ENCODE results near the gene LMO7.
"Not testable (repeated sequence)": the region's sequence is repeated elsewhere in the genome, so short reads cannot be mapped to it uniquely, and the experiment has no call there.

Gene LMO7

DNA sequence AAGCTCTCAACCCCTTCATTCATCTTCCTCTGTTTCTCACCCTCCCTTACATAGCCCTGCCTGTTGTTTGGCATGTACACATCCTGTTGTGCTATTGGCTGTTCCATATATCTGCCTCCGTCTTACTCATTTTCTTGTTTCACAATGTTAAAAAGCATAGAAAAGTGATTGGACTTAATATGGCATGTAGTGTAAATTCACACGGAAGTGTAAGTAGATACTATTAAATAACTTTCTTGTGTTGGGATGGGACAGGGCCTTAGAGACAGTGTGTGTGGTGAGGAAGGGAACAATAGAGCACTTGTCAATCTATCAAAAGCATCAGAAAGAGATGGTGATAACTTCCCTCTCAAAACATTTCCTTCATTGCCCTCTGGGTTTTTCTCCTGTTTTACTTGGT is 12.3 kb downstream of the LMO7 start:
- DNase-seq, result no peak

DNA sequence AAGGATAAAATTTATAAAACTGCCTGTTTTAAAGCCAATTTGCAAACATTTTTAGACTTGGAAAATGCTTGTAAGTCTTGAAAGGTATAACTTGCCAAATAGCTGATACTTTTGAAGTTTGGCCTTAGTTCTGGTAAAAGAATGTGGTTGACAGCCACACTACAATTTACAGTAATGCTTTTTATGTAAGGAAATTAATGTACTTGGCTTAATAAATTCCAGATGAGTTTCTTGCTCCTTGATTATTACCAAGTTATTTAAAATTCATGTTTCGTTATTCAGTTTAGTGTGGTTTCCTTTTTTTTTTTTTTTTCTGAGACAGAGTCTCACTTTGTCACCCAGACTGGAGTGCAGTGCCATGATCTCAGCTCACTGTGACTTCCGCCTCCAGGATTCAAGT is 14.9 kb downstream of the LMO7 start:
- no peak for DNase-seq

DNA sequence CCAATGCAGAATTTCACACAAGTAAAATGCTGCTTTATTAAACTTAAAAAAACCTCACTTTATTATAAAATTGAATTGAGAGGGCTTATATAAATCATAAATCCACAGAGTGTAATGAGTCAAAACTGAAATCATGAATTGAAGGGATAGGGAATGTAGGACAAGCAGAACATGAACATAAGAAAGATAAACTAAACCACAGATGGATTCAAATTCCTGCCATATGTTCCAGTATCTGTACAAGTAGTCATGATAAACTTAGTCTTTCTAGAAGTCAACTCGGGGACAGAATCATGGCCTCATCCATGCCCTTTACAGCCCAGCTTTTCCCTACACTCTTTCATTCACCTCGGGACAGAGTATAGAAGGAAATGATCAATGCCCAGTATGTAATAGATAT is 16.6 kb downstream of the LMO7 start:
- no peak for DNase-seq

DNA sequence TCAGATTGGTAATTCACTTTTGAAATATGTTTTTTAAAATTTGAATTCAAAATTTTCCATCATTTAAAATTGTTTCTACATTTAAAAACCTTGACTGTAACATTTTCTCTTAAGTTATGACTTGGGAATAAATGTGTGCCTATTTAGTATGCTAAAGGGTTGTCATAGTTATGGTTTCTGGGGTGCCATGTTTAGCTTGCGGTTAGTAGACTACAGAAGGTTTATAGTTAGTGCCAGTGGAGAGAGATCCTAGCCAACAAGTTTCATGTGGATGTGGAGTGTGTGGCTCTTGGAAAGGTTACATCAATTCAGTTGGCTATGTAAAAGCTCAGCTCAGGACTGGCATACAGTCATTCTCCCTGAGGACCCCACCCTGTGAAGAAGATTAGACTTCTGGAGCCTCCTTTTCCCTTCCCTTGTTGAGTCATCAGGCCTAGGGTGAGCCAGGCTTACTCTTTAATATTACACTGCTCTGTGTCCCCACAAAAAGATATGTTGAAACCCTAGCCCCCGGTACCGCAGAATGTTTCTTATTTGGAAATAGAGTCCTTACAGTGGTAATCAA is 20.4 kb downstream of the LMO7 start:
- DNase-seq, result no peak

DNA sequence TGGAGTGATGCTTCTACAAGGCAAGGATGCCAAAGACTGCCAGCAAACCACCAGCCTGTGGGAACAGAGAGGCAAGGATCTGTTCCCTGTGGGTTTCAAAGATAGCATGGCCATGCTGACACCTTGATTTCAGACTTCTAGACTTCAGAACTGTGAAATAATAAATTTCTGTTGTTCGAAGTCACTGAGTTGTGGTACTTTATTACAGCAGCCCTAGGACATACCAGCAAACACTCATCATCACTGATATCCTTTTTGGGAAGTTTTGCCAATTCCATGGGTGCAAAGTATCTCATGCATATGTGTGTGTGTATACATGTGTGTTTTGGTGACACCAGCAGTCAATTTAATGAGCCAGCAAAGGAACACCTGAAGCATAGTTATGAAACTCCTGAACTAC is 21.0 kb downstream of the LMO7 start:
- no peak for DNase-seq

DNA sequence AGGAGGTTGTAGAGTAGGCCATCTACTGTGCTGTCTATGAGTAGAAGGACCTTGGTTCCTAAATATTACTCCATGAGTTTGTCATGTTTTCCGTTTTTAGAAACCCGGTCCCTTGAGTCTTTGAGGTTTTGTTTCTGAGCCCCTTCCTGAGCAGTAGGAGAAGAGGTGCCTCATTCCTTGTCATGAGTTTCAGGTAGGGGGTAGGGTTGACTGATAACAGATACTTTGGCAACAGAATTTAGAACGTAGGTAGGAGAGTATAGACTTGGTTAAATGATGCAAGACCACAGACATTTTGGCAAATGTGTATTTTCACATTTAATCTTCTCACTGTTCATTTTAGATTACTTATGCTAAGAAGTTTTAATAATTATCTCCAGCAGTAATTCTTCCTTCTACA is 24.6 kb downstream of the LMO7 start:
- DNase-seq, result no peak

DNA sequence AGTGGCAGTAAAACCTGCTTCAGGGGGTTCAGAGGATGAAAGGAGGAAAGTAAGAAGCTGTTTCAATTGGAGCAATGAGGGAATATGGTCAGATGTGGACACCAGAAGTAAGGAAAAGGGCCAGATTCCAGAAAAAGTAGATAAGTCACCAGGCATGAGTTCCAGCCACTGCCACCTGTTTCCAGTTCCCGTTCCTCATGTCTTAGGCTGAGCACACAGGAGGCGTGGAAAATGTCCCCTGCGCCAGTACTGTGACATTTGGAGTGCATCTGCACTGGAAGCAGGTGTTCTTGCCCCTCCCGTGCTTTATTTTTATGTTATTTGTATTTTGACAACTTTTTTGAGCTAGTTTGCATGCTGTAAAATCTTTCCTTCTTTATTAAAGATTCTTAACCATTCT is 25.3 kb downstream of the LMO7 start:
- no peak for DNase-seq

DNA sequence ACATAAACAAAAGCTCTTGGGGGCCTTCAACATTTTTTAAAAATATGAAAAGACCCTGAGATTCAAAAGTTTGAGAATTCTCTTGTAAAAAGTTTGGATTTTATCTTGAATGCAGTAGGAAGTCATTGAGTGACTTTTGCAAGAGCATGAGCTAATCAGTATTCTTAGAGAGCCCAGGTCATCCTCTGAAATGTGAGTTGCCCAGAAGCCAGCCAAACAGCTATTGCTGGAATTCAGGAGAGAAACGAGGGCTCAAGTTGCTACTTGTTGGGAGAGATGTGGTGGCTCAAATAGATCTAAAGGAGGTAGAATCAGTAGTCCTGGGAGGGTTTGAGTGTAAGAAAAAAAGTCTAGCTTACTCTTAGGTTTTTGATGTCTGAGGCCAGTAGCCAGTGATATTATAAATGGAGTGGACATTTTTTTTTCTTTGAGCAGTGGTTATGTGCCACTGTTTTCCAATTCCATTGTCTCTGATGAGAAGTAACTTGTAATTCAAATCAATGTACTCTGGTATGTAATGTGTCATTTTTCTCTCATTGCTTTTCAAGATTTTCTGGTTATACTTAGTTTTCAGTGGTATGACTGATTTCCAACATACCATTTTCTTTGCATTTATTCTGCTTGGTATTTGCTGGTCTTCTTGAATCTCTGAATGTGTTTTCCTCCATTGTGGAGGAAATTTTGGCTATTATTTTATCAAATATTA is 30.7 kb downstream of the LMO7 start:
- no peak for DNase-seq

DNA sequence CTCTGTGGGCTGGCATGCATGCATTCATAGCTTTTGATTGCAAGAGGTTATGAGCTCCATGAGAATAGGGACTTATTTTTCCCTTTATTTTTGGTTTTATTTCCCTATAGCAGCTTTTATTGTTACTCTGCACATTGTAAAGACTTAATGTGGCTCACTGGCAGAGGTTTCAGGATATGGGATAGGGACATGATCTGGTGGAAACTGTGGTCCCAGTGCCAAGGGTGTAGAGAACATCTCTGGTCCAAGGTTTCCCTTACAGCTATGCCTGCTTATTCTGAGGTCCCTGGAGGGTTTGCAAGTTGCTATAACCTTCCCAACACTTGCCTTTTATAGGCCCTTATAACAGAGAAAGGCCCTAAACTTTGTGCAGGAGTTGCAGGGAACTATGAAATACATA is 33.6 kb downstream of the LMO7 start:
- DNase-seq, result no peak

DNA sequence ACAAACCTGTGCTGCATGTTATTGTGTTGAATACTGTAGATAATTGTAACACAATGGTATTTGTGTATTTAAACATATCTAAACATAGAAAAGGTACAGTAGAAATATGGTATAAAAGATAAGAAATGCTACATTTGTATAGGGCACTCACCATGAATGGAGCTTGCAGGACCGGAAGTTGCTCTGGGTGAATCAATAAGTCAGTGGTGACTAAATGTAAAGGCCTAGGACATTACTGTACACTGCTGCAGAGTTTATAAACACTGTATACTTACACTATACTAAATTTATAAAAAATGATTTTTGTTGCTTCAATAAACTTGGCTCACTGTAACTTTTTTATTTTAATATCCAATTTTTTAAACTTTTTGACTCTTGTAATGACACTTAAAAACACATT is 34.4 kb downstream of the LMO7 start:
- no peak for DNase-seq

DNA sequence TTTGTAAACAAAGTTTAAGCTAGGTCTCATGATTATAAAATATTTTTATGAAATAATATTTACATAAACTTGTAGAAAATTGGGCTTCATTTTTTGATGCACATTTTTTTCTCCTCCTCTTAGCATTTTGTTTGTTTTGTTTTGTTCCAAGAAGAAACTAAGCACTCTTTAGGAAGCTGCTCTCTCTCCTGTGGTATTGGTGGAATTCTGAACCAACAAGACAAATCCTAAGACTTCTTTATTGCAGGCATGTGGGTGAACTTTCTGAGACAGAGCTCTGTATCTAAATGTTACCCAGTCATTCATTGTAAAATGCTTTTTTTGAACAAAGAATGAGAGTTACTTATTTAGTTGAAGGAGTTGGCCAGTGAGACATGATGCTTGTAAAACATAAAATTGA is 39.3 kb downstream of the LMO7 start:
- no peak for DNase-seq

DNA sequence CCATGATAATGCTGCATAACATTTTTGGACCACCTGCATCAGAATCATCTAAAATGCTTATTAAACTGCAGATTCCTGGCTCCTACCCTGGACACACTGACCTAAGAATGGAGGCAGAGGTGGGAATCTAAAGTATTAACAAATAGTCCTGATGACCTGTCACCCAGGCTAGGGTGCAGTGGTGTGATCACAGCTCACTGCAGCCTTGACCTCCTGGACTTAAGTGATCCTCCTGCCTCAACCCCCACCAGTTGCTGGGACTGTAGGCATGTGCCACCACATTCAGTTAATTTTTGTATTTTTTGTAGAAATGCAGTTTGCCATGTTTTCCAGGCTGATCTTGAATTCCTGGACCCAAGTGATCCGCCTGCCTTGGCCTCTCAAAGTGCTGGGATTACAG is 43.3 kb downstream of the LMO7 start:
- no peak for DNase-seq

DNA sequence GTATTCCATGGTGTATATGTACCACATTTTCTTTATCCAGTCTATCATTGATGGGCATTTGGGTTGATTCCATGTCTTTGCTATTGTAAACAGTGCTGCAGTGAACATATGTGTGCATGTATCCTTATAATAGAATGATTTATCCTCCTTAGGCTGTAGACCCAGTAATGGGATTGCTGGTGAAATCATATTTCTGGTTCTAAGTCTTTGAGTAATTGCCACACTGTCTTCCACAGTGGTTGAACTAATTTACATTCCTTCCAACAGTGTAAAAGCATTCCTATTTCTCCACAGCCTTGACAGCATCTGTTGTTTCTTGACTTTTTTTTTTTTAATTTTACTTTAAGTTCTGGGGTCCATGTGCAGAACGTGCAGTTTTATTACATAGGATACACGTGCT is 44.1 kb downstream of the LMO7 start:
- DNase-seq, result not testable (repeated sequence)

DNA sequence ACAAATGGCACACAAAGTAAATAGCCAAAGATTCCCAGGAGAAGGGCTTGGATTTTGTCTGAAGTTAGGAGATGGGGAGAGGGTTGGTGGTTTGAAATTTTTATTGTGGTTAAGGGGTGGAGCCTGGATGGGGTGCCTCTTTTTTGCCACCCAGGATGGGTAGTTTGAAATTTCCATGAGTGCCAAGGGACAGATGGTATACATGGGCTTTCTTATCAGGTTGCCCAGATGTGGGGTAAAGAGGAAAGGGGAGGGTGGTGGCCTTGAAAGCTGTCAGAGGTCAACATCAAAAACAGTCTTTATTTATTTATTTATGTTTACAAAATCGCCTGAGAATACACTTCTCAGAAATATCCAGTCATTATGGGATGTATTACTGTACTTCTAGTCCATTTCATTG is 46.2 kb downstream of the LMO7 start:
- DNase-seq, result no peak

DNA sequence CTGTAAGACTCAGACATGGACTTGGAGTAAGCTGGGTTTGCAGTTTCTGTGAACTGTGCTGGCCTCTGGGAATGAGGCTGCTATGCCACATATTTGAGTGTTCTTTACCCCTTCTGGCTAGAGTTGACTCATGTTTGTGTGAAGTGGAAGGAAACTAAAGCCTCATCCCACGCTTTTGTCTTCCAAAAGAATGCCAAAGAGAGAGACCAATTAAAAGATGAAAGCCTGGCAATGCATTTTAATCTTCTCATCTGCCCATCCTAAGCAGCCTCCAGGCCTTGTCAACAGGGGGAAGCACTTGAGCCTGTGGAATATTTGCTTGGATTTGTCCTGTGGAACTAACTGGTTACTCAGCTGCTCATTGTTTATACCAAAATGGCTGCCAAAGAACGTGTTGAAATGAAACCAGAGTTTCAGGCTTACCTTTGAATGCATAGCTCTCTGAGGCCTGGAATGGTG is 49.1 kb downstream of the LMO7 start:
- DNase-seq, result no peak

DNA sequence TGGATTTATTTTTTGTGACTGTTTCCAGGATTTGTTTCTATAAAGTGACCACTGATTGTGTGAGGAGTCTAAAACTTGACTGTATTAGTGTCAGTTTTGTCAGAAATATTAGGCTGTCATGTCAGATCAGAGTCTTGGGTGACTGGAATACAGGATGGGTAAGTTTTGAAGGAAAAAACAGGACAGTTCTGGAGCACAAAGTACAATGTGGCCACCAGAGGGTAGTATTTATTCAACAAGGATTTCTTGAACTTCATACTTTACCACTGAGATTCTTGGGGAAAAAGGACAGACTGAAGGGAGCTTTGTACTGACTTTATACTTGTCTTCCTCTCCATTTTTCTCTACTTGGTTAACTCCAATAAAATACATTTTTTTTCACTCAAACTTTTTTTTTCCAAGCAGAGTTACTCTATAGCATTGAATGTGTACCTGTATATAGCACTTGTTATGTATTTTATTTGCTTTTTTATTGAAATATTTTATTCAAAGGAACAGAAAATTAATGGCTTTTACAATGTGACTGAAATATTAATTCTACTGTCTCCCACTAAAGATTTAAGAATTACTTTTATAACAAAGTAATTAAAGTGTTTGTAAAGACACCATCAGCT is 51.1 kb downstream of the LMO7 start:
- DNase-seq, result no peak

DNA sequence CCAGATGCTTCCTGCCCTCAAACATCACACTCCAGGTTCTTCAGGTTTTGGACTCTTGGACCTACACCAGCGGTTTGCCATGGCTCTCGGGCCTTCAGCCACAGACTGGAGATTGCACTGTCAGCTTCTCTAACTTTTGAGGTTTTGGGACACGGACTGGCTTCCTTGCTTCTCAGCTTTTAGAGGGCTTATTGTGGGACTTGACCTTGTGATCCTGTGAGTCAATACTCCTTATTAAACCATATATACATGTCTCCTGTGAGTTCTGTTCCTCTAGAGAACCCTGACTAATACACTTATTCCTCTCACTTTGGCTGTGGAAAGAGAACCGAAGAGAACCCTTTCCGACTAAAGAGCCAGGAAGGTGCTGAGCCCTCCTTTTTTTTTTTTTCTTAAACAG is 53.6 kb downstream of the LMO7 start:
- no peak for DNase-seq

DNA sequence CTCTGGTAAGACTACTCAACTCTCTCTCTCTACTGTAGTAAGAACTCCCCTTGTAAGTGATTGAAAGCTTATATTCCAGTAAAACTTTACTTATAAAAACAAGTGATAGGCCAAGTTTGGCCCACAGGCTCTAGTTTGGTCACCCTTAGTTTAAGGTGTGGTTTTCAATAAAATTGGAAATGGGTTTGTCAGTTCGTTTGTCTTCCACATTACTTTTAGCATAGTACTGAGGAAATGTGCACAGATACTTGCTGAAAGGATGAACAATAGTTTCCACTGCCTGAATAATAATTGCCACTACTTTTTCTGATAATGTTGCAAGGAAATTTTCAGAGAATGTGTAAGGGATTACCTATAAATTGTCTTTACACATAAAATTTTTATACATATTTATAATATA is 54.5 kb downstream of the LMO7 start:
- DNase-seq, result no peak

DNA sequence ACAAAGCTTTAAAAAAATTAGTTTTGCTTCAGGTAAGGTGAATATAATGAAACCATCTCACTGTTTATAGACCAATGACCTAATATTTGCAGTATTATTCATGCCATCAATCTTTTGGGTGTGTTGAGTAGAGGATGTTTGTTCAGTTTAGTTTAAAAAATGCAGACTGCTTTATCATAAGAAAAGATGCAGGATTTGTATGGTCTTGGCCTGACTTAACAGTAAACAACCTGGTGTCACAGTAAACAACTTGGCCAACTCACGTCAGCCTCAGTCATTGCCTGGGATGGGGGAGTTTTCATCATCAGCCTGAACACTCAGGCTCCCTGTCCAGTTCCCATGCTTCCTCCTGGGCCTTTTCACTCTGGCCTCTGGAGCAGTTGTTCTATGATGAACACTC is 55.1 kb downstream of the LMO7 start:
- DNase-seq, result no peak

DNA sequence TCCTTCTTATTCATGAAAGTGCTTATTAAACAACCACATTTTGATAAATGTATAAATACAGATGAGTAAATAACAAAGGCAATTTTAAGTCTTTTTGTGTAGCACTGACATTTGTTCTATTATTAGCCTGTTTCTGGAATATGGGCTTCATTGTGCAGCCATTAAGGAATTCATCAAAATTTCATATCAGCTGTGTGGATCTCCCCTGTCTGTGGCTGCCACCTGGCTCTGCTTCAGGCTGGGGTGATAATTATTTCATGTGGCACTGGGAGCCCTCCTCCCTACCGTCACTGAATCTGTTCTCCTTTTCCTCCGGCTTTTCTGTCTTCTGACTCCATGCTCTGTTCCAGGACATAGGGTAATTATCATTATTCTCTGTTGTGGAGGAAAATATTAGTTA is 57.1 kb downstream of the LMO7 start:
- DNase-seq, result no peak

DNA sequence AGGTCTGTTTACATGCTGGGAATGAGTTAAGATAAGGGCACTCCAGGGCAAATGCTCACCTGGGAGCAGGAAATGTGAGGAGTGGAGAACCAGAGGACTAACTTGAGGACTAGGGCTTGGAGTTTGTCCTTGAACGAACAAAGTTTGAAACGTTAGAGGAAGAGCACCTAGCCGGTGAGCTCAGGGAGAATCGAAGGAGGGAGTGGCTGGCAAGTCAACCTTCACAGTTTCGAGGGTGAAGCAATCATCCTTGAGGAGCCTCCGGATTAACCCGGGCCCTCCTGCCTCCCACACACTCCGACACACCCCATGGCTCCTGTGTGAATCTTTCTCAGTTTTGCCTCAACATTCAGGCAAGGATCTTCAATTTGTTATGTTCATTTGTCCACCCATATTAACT is 58.6 kb downstream of the LMO7 start:
- DNase-seq, result no peak

DNA sequence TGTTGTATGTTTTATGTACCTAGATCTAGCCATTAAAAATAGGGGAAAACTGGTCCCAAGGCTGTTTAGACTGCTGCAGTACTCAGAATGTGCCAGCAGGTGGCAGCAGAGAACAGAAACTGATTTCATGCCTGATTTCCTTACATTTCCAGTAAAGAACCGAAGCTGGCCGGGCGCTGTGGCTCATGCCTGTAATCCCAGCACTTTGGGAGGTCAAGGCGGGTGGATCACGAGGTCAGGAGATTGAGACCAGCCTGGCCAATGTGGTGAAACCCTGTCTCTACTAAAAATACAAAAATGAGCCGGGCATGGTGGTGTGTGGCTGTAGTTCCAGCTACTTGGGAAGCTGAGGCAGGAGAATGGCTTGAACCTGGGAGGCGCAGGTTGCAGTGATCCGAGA is 59.8 kb downstream of the LMO7 start:
- peak; percentile 41 for DNase-seq

DNA sequence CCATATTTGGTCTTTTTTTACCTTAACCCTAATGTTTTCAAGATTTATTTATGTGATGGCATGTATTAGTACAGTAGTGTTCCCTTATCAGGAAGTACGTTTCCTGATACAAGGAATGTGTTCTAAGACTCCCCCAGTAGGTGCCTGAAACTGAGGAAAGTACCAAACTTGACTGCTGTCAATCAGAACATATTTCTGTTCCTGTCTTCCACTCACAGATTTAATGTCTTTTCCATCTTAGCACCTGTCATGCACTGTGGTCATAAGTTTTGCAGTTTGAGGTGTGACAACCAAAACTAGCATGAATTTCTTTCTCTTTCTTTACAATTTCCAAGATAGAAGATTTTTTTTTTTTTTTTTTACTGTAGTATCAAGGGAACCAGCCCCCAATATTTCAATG is 62.9 kb downstream of the LMO7 start:
- no peak for DNase-seq

DNA sequence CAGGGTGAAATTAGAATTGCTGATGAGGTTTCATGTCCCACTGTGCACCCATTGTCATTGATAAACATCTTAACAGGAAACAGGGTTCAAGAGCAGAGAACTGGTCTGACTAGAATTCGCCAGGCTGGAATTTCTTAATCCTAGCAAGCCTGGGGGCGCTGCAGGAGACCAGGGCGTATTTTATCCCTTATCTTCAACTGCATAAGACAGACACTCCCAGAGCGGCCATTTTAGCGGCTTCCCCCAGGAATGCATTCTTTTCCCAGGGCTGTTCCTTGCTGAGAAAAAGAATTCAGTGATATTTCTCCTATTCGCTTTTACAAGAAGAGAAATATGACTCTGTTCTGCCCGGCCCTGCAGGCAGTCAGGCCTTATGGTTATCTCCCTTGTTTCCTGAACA is 63.6 kb downstream of the LMO7 start:
- not testable (repeated sequence) for DNase-seq

DNA sequence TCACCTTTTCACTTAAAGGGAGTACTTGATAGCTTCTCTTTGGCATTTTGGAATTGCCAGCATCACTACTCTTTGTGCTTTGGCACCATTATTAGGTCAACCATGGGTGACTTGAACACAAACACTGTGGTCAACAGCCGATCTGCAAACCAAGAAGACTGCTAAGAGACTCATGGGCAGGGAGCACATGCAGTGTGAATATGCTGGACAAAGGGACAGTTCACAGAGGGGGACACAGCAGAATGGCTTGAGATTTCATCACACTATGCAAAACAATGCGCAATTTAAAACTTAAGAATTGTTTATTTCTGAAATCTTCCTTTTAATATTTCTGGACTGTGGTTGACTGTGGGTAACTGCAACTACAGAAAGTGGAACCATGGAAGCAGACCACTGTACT is 64.4 kb downstream of the LMO7 start:
- no peak for DNase-seq

All from KG1 (cell line).